Lower leg skin (tissue), 4 donors: Measurements from ENCODE around the gene PDE9A. TPM values are rescaled to one million over a fixed set of nuclear protein-coding genes. Genes with fewer than 3 reads are reported as not detected.
"Not testable (repeated sequence)": the region's sequence is repeated elsewhere in the genome, so short reads cannot be mapped to it uniquely, and the experiment has no call there.

Experiments used
- DNase-seq, 2 donors: peaks; one replicate each; pipeline ENCODE4 v3.0.0-alpha.2; 2019; ENCODE audit warnings: low spot score in 2 of 2
- H3K4me3 ChIP-seq: fragments of 200-600 bp; sonication (generic); 2 replicates; pipeline ENCODE4 v1.5.1; 2017; ENCODE audit warnings: mild to moderate bottlenecking, low read depth; ENCODE audit not compliant: poor library complexity, severe bottlenecking
- POLR2A ChIP-seq, 2 donors: fragments of 450-650 bp; IDR thresholded peaks; one replicate each; pipeline ENCODE4 v1.6.1; 2016 to 2017; ENCODE audit warnings: antibody characterized with exemption in 2 of 2, mild to moderate bottlenecking in 1 of 2, moderate library complexity in 1 of 2
- WGBS, 2 donors: methylation state at CpG; one replicate each; pipeline ENCODE4 v1.1.5; 2018; 5-methylcytosine and 5-hydroxymethylcytosine counted together
- intact Hi-C: fragments of 100-400 bp; cut with DNase I; formaldehyde crosslinking; loops from one replicate; pipeline ENCODE4 v1.15.0; 2023; ENCODE audit warnings: low total_unique reads
- total RNA-seq, 4 donors: library from RNA; depleted of rRNA; stranded (reverse); fragments of >200 nt; gene quantifications; one replicate each; pipeline ENCODE4 v1.1.0, GENCODE V29; 2016
- TF ChIP-seq, protein P1 (sequence below), 3 donors: fragments of 450-650 bp; IDR thresholded peaks; one replicate each; pipeline ENCODE4 v1.5.1; 2016; ENCODE audit warnings: antibody characterized with exemption in 3 of 3, mild to moderate bottlenecking in 3 of 3, moderate library complexity in 2 of 3

PDE9A gene
- total RNA-seq, 4 donors from 2014 or later, result 2.1 to 16.3 (median 9.0) TPM

GRCh38 chr21:42706765-42707164 is 53.3 kb downstream of the PDE9A start:
- intact Hi-C loops, result no loop called here
- 86 to 88% methylated on average over 13 of the region's 13 CpGs for WGBS, 2 donors
- H3K4me3 ChIP-seq, result no peak overlapping the region
- TF ChIP-seq, protein P1, sequence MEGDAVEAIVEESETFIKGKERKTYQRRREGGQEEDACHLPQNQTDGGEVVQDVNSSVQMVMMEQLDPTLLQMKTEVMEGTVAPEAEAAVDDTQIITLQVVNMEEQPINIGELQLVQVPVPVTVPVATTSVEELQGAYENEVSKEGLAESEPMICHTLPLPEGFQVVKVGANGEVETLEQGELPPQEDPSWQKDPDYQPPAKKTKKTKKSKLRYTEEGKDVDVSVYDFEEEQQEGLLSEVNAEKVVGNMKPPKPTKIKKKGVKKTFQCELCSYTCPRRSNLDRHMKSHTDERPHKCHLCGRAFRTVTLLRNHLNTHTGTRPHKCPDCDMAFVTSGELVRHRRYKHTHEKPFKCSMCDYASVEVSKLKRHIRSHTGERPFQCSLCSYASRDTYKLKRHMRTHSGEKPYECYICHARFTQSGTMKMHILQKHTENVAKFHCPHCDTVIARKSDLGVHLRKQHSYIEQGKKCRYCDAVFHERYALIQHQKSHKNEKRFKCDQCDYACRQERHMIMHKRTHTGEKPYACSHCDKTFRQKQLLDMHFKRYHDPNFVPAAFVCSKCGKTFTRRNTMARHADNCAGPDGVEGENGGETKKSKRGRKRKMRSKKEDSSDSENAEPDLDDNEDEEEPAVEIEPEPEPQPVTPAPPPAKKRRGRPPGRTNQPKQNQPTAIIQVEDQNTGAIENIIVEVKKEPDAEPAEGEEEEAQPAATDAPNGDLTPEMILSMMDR (IDR thresholded peaks at IDR 0.05), result no peak
- TF ChIP-seq POLR2A (IDR thresholded peaks at IDR 0.05), result no peak
- peak in 1 of 2 donors; percentile 70 for DNase-seq

DNA sequence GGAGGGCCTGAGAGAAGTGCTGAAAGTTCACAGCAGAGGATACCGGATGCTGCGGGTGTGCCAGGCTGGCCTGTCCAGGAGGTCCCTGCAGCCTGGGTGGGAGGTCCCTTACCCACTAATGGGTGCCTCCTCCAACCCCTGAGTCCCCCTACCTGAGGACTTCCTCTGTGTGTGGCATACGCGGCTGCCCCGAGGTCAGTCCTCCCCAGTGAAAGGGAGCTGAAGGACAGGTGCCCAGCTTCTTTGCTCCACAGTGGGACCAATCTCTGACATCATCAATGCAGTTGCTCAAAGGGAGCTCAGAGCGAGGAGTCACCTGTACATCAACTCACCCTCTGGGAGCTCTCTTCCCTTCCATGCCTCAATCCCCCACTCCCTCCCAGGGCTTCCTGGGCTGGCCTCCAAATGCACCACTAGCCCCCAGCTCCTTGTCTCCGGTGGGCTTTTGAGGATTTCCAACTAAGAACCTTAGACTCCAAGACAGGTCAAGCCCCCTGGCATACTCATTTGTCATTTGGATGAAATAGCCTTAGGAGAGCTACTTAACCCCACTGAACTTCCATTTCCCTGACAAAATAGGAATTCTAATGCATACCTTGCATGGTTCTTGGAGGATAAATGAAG is 53.9 kb downstream of the PDE9A start:
- peak in 1 of 2 donors; percentile 76 for DNase-seq
- no peak overlapping the region for H3K4me3 ChIP-seq

GRCh38 chr21:42708107-42708506 is 54.7 kb downstream of the PDE9A start:
- intact Hi-C loops, result no loop called here
- TF ChIP-seq POLR2A (IDR thresholded peaks at IDR 0.05), result no peak
- TF ChIP-seq, protein P1 (IDR thresholded peaks at IDR 0.05), result no peak
- whole genome bisulfite sequencing, 2 donors, result 72 to 74% methylated on average over 7 of the region's 7 CpGs
- H3K4me3 ChIP-seq, result no peak overlapping the region
- DNase-seq, result peak in 1 of 2 donors; percentile 45

More for the DNA sequence above, 53.9 kb downstream of the PDE9A start:
- intact Hi-C loops, result no loop called here
- 88 to 92% methylated on average over 7 of the region's 7 CpGs for WGBS, 2 donors
- TF ChIP-seq, protein P1 (IDR thresholded peaks at IDR 0.05), result no peak
- TF ChIP-seq POLR2A (IDR thresholded peaks at IDR 0.05), result no peak

GRCh38 chr21:42708916-42709315 is 55.5 kb downstream of the PDE9A start:
- DNase-seq, H3K4me3 ChIP-seq, intact Hi-C loops: not testable (repeated sequence)
- WGBS, 2 donors, result 78 to 88% methylated on average over 1 of the region's 1 CpG

DNA sequence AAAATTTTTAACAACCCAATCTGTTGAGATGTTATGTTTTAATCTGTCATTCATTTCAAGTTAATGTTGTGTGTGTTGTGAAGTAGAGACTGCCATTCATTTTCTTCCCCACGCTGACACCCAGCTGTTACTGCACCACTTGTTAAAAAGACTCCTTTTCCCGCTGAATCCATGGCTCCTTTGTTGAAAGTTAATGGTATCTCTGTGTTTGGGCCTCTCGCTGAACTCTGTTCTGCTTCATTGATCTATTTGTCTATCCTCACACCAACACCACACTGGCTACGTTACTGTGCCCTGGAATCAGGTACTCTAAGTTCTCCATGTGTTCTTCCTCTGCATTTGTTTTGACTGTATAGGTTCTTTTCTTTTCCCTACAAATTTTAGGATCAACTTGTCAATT is 58.2 kb downstream of the PDE9A start:
- H3K4me3 ChIP-seq, result no peak overlapping the region
- intact Hi-C loops, result no loop called here
- peak in 1 of 2 donors; percentile 29 for DNase-seq
- no peak for TF ChIP-seq POLR2A (IDR thresholded peaks at IDR 0.05)
- TF ChIP-seq, protein P1 (IDR thresholded peaks at IDR 0.05), result no peak
- 89 to 91% methylated on average over 4 of the region's 4 CpGs for WGBS, 2 donors

GRCh38 chr21:42715427-42715826 is 62.0 kb downstream of the PDE9A start:
- H3K4me3 ChIP-seq, intact Hi-C loops: not testable (repeated sequence)
- DNase-seq, result peak in 1 of 2 donors; percentile 31
- WGBS, 2 donors, result 87 to 97% methylated on average over 7 of the region's 7 CpGs

- intact Hi-C loops, result no loop called here
- no peak for DNase-seq
- H3K4me3 ChIP-seq, result no peak overlapping the region
- 81 to 84% methylated on average over 3 of the region's 3 CpGs for WGBS, 2 donors
- TF ChIP-seq, protein P1 (IDR thresholded peaks at IDR 0.05), result no peak
- TF ChIP-seq POLR2A (IDR thresholded peaks at IDR 0.05), result no peak
Observed at GRCh38 chr21:42716074-42716473, 62.7 kb downstream of the PDE9A start.

- WGBS, 2 donors, result 83 to 92% methylated on average over 12 of the region's 12 CpGs
- DNase-seq, result peak in 1 of 2 donors; percentile 50
- intact Hi-C loops, result not testable (repeated sequence)
Observed at GRCh38 chr21:42720484-42720883, 67.1 kb downstream of the PDE9A start.

More at GRCh38 chr21:42720484-42720883, 67.1 kb downstream of the PDE9A start:
- not testable (repeated sequence) for H3K4me3 ChIP-seq
